OCI-LY1 (cell line): ENCODE data around the gene HPS5.

Experiments used
- H2AFZ ChIP-seq: fragments of 200-600 bp; sonication (generic), shearing (Covaris generic); 2 replicates; pipeline ENCODE4 v1.6.0; 2014; ENCODE audit warnings: antibody characterized with exemption, mild to moderate bottlenecking, low read length
- H3F3A ChIP-seq: fragments of 200-600 bp; sonication (generic), shearing (Covaris generic); 2 replicates; pipeline ENCODE4 v1.6.0; 2014; ENCODE audit warnings: mild to moderate bottlenecking, antibody characterized with exemption, low read length, moderate library complexity; ENCODE audit not compliant: insufficient read depth
- H3K27ac ChIP-seq: fragments of 200-600 bp; sonication (generic); 2 replicates; pipeline ENCODE4 v1.5.1; 2014; ENCODE audit warnings: low read length, mixed run types, mild to moderate bottlenecking, low read depth; ENCODE audit not compliant: poor library complexity, severe bottlenecking
- H3K27me3 ChIP-seq: fragments of 200-600 bp; sonication (generic); 2 replicates; pipeline ENCODE4 v1.6.0; 2014; ENCODE audit warnings: antibody characterized with exemption, mild to moderate bottlenecking, low read length, moderate library complexity; ENCODE audit not compliant: insufficient read depth
- H3K36me3 ChIP-seq: fragments of 200-600 bp; sonication (generic); 2 replicates; pipeline ENCODE4 v1.6.1; 2014; ENCODE audit warnings: mild to moderate bottlenecking, antibody characterized with exemption, low read length, moderate library complexity, mixed read lengths; ENCODE audit not compliant: insufficient read depth
- H3K4me1 ChIP-seq: fragments of 200-600 bp; sonication (generic); 2 replicates; pipeline ENCODE4 v1.5.1; 2014; ENCODE audit warnings: mild to moderate bottlenecking, low read length, moderate library complexity; ENCODE audit not compliant: insufficient read depth, severe bottlenecking
- H3K4me2 ChIP-seq: fragments of 200-600 bp; sonication (generic), shearing (Covaris generic); 2 replicates; pipeline ENCODE4 v1.6.1; 2014; ENCODE audit warnings: low read length
- H3K4me3 ChIP-seq: fragments of 200-600 bp; sonication (generic); 2 replicates; pipeline ENCODE4 v1.5.1; 2014; ENCODE audit warnings: low read length, low read depth, mild to moderate bottlenecking, mixed read lengths; ENCODE audit not compliant: poor library complexity, severe bottlenecking
- H3K79me2 ChIP-seq: fragments of 200-600 bp; shearing (Covaris generic); 2 replicates; pipeline ENCODE4 v1.6.1; 2016; ENCODE audit warnings: mixed run types, low read length, mixed read lengths; ENCODE audit not compliant: insufficient read depth
- H3K9ac ChIP-seq: fragments of 200-600 bp; sonication (generic), shearing (Covaris generic); 2 replicates; pipeline ENCODE4 v1.6.1; 2014; ENCODE audit warnings: mild to moderate bottlenecking, low read length, mixed read lengths
- H3K9me2 ChIP-seq: fragments of 200-600 bp; sonication (generic), shearing (Covaris generic); 2 replicates; pipeline ENCODE4 v1.6.1; 2014; ENCODE audit warnings: low read depth, mild to moderate bottlenecking, low read length, mixed read lengths
- H3K9me3 ChIP-seq: fragments of 200-600 bp; shearing (Covaris generic); 2 replicates; pipeline ENCODE4 v1.6.1; 2014; ENCODE audit warnings: low read length, mixed read lengths
- H4K20me1 ChIP-seq: fragments of 200-600 bp; sonication (generic), shearing (Covaris generic); 2 replicates; pipeline ENCODE4 v1.6.0; 2016; ENCODE audit warnings: mild to moderate bottlenecking, low read length; ENCODE audit not compliant: insufficient read depth
- EZH2 ChIP-seq: fragments of 200-600 bp; sonication (generic), shearing (Covaris generic); IDR thresholded peaks from 2 replicates; pipeline ENCODE4 v1.8.0; 2017; ENCODE audit warnings: borderline replicate concordance, mixed run types, mild to moderate bottlenecking, antibody characterized with exemption, low read length, moderate library complexity, mixed read lengths
- TF ChIP-seq, protein P1 (sequence below): fragments of 200-600 bp; sonication (generic), shearing (Covaris generic); IDR thresholded peaks from 2 replicates; pipeline ENCODE4 v1.5.1; 2017; ENCODE audit warnings: mild to moderate bottlenecking, antibody characterized with exemption, low read length, moderate library complexity, mixed read lengths

The HPS5 gene

DNA sequence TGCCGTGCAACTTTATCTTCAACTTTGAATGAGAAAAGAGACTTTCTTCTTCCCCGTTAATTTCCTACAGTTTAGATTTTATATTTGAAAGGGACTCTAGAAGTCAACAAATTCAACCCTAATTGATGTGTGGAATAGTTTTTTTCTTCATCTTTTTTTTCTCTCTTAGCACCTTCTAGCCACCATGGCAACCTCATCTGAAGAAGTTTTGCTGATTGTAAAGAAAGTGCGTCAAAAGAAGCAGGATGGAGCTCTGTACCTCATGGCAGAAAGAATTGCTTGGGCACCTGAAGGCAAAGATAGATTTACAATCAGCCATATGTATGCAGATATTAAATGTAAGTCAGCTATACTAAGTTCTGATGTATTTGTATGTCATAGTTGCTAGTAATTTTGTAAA is 11.0 kb upstream of the HPS5 start:
- Histone ChIP-seq H3K27ac (no peak overlapping the region), H3K9me2 (no peaks in the 10 kb centered on the region), H3K36me3 (peaks cover 86% of the 10 kb centered on the region), H3K9ac (no peak overlapping the region), H3K9me3 (no peaks in the 10 kb centered on the region), H3K4me1 (no peaks in the 10 kb centered on the region), H4K20me1 (no peaks in the 10 kb centered on the region), H3F3A (no peaks in the 10 kb centered on the region), H3K79me2 (peaks cover 17% of the 10 kb centered on the region), H3K27me3 (no peaks in the 10 kb centered on the region), H3K4me2 (no peak overlapping the region), H3K4me3 (no peak overlapping the region), H2AFZ (no peak overlapping the region)
- TF ChIP-seq, protein P1, sequence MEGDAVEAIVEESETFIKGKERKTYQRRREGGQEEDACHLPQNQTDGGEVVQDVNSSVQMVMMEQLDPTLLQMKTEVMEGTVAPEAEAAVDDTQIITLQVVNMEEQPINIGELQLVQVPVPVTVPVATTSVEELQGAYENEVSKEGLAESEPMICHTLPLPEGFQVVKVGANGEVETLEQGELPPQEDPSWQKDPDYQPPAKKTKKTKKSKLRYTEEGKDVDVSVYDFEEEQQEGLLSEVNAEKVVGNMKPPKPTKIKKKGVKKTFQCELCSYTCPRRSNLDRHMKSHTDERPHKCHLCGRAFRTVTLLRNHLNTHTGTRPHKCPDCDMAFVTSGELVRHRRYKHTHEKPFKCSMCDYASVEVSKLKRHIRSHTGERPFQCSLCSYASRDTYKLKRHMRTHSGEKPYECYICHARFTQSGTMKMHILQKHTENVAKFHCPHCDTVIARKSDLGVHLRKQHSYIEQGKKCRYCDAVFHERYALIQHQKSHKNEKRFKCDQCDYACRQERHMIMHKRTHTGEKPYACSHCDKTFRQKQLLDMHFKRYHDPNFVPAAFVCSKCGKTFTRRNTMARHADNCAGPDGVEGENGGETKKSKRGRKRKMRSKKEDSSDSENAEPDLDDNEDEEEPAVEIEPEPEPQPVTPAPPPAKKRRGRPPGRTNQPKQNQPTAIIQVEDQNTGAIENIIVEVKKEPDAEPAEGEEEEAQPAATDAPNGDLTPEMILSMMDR: no peak
- TF ChIP-seq EZH2: no peak

DNA sequence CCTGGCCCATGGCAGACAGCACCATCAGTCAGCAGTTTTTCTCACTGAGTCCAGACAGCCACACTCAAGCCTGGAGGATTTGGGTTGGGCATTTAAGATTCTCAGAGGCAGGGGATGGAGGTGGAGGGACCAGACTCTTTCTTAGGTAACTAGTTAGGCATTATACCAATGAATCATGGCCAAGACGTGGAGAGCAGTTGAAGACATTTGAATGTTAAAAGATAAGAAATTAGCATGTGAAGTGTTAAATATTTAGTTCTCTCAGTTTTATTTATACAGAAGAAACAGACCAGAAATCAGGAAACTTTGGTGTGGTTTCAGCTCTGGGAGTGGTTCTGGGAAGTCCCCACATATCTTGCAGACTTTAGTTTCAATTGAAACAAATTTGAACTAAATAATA is 10.4 kb upstream of the HPS5 start:
- TF ChIP-seq EZH2: no peak
- TF ChIP-seq, protein P1: no peak
- Histone ChIP-seq H3K9ac (no peak overlapping the region), H3K27me3 (no peaks in the 10 kb centered on the region), H3K9me2 (no peaks in the 10 kb centered on the region), H3K27ac (no peak overlapping the region), H3K4me3 (no peak overlapping the region), H3K9me3 (no peaks in the 10 kb centered on the region), H3F3A (no peaks in the 10 kb centered on the region), H3K79me2 (peaks cover 21% of the 10 kb centered on the region), H3K4me1 (no peaks in the 10 kb centered on the region), H2AFZ (no peak overlapping the region), H3K4me2 (no peak overlapping the region), H3K36me3 (peaks cover 86% of the 10 kb centered on the region), H4K20me1 (no peaks in the 10 kb centered on the region)

DNA sequence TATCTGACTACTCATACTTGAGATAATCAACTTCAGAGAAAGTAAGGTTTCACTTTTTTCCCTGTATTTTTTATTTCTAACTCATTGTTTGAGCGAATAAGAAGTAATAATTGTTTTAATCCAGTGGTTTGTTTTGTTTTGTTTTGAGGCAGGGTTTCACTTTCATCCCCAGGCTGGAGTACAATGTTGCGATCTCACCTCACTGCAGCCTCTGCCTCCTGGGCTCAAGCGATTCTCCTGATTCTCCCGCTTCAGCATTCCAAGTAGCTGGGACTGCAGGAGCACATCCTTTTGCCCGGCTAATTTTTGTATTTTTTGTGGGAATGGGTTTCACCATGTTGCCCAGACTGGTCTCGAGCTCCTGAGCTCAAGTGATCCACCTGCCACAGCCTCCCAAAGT is 9.0 kb upstream of the HPS5 start:
- H3K4me2 ChIP-seq: no peak overlapping the region

More for the DNA sequence above, 9.0 kb upstream of the HPS5 start:
- Histone ChIP-seq H3K27me3 (no peaks in the 10 kb centered on the region), H4K20me1 (no peaks in the 10 kb centered on the region), H3K9me2 (no peaks in the 10 kb centered on the region), H3K9ac (no peak overlapping the region), H3K9me3 (no peaks in the 10 kb centered on the region), H3K36me3 (peaks cover 85% of the 10 kb centered on the region), H3F3A (no peaks in the 10 kb centered on the region), H3K79me2 (peaks cover 33% of the 10 kb centered on the region), H2AFZ (no peak overlapping the region), H3K27ac (no peak overlapping the region), H3K4me3 (no peak overlapping the region), H3K4me1 (no peaks in the 10 kb centered on the region)
- no peak for TF ChIP-seq EZH2
- TF ChIP-seq, protein P1: no peak
